Activated CD8-positive, alpha-beta T cell treated with anti-CD3 and anti-CD28 coated beads for 36 hours (primary cell): ENCODE data around the gene NOC3L. TPM values are rescaled to one million over a fixed set of nuclear protein-coding genes. Genes with fewer than 3 reads are reported as not detected.

ENCODE experiments used
- ATAC-seq: fragments of 200-7000 bp; cut with Tn5 transposase; one replicate; pipeline ENCODE4 v1.10.0; 2021; ENCODE audit warnings: mild to moderate bottlenecking, moderate library complexity
- CTCF ChIA-PET: fragments of 350-600 bp; sonication (Branson Sonifier 250); formaldehyde crosslinking; loops from one replicate; lab custom pipeline; 2021; ENCODE audit warnings: antibody characterized with exemption; lab: Charles Lee
- POLR2A ChIA-PET: fragments of 350-600 bp; sonication (Branson Sonifier 250); formaldehyde crosslinking; loops from one replicate; lab custom pipeline; 2021; ENCODE audit warnings: antibody characterized with exemption; lab: Charles Lee
- DNase-seq: peaks from one replicate; pipeline ENCODE4 v3.0.0-alpha.2; 2020
- H3K27ac Mint-ChIP-seq: one replicate; pipeline ENCODE4 v1.8.0; 2021; ENCODE audit warnings: mild to moderate bottlenecking, mixed read lengths
- H3K27me3 Mint-ChIP-seq: one replicate; pipeline ENCODE4 v1.8.0; 2021; ENCODE audit warnings: mixed read lengths
- H3K36me3 Mint-ChIP-seq: one replicate; pipeline ENCODE4 v1.8.0; 2021; ENCODE audit warnings: low read depth, mixed read lengths
- H3K4me1 Mint-ChIP-seq: one replicate; pipeline ENCODE4 v1.8.0; 2021; ENCODE audit warnings: low read depth, mixed read lengths
- H3K4me3 Mint-ChIP-seq: one replicate; pipeline ENCODE4 v1.8.0; 2021; ENCODE audit warnings: mild to moderate bottlenecking, moderate library complexity, mixed read lengths
- H3K9me3 Mint-ChIP-seq: one replicate; pipeline ENCODE4 v1.8.0; 2021; ENCODE audit warnings: mixed read lengths
- intact Hi-C: fragments of 100-400 bp; cut with micrococcal nuclease; formaldehyde crosslinking; loops from one replicate; pipeline ENCODE4 v1.10.0; 2022
- total RNA-seq, 2 experiments: library from RNA; stranded (reverse); gene quantifications; one replicate each; pipeline ENCODE4 v1.2.3, GENCODE V29; 2021
- TF ChIP-seq, protein P1 (sequence below): fragments of 200-600 bp; IDR thresholded peaks from one replicate; pipeline ENCODE4 v1.8.0; 2022; ENCODE audit warnings: antibody characterized with exemption, mild to moderate bottlenecking

Gene NOC3L
- total RNA-seq, 2 experiments from 2014 or later: 45.5 to 46.6 TPM

DNA sequence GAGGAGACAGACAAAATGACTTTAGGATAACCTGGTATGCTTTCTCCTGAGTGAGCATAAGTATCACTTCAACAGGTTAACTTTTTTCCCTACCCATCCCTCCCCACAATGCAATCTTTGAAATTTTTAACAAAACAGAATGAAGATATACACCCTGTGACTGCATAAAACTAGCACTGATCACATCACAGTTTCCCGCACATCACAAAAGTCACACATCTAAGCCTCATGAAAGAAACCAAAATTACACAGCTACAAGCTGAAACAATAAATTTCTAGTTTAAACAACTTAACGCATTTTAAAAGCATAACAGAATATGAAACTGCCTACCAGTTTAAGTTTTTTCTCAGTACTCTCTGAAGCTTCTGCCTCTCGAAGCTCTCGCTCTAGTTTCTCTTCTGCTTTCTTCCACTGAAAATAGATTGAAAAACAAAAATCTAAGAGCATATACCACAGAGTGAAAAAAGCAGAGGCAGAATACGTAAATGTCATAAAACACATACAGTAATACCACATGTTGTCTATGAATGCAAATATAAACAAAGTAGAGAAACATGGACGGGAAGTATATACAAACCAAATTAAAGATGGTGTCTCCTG, 18.1 kb downstream of the NOC3L start:
- POLR2A ChIA-PET: no interaction called here
- peaks cover 32% of the 10 kb centered on the region for H3K36me3 Mint-ChIP-seq
- TF ChIP-seq, protein P1, sequence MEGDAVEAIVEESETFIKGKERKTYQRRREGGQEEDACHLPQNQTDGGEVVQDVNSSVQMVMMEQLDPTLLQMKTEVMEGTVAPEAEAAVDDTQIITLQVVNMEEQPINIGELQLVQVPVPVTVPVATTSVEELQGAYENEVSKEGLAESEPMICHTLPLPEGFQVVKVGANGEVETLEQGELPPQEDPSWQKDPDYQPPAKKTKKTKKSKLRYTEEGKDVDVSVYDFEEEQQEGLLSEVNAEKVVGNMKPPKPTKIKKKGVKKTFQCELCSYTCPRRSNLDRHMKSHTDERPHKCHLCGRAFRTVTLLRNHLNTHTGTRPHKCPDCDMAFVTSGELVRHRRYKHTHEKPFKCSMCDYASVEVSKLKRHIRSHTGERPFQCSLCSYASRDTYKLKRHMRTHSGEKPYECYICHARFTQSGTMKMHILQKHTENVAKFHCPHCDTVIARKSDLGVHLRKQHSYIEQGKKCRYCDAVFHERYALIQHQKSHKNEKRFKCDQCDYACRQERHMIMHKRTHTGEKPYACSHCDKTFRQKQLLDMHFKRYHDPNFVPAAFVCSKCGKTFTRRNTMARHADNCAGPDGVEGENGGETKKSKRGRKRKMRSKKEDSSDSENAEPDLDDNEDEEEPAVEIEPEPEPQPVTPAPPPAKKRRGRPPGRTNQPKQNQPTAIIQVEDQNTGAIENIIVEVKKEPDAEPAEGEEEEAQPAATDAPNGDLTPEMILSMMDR: no peak
- no peak for DNase-seq
- H3K9me3 Mint-ChIP-seq: no peaks in the 10 kb centered on the region
- no peak overlapping the region for H3K4me3 Mint-ChIP-seq
- intact Hi-C loops: no loop called here
- no peaks in the 10 kb centered on the region for H3K4me1 Mint-ChIP-seq
- CTCF ChIA-PET: interaction anchor here (0.7 to 1.1 kb wide), 2 partner anchors 24 to 99 kb away, joined by 3 to 5 read pairs; no protein-coding TSS in a partner anchor
- no peak overlapping the region for H3K27ac Mint-ChIP-seq
- no peak for ATAC-seq
- no peaks in the 10 kb centered on the region for H3K27me3 Mint-ChIP-seq

DNA sequence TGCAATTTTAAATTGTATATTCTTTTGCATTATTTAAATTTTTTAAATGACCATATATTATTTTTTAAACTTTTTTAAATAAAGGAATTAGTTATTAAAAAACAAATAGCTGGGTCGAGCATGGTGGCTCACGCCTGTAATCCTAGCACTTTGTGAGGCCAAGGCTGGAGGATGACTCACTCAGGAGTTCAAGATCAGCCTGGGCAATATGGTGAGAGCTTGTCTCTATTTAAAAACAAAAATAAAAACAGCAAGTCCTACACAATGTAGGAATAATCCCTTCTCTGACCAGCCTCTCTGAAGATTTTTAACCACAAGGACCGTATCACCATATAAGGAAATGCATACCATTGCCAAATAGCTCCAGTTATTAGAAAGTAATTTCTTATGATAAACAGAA, 19.6 kb downstream of the NOC3L start:
- Mint-ChIP-seq H3K36me3 (peaks cover 40% of the 10 kb centered on the region), H3K27ac (no peak overlapping the region), H3K4me3 (no peak overlapping the region), H3K4me1 (no peaks in the 10 kb centered on the region), H3K9me3 (no peaks in the 10 kb centered on the region), H3K27me3 (no peaks in the 10 kb centered on the region)
- intact Hi-C loops: no loop called here
- ChIA-PET POLR2A (interaction anchor here (1.1 kb wide), 1 partner anchor 10 kb away, joined by 5 read pairs; no protein-coding TSS in a partner anchor), CTCF (interaction anchor here (1.0 to 1.5 kb wide), 3 partner anchors 10 to 101 kb away, joined by 3 to 9 read pairs (median 5); no protein-coding TSS in a partner anchor)
- TF ChIP-seq, protein P1: no peak
- ATAC-seq: no peak
- no peak for DNase-seq

DNA sequence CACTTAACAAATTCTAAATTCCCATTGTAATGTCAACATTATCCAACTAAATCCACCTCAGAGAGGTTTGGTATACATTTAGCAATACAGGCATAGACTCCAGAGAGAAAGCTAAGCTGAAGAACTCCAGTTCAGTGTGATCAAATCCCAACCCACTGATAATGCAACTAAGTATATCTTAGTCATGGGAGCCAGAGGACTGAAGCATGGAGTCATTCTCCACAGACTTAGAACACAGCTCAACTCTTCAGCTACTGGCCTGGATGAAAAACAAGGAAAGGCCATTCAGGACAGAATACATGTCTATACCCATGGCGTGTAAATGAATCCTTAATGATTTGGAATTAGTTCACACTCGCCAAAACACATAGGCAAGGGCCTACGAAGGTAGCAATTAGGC, 27.9 kb downstream of the NOC3L start:
- H3K4me3 Mint-ChIP-seq: no peak overlapping the region
- POLR2A ChIA-PET: interaction anchor here (0.6 to 1.2 kb wide), 2 partner anchors 15 to 213 kb away, joined by 3 to 4 read pairs; no protein-coding TSS in a partner anchor
- H3K9me3 Mint-ChIP-seq: no peaks in the 10 kb centered on the region
- DNase-seq: no peak
- TF ChIP-seq, protein P1: no peak
- intact Hi-C loops: no loop called here
- no peak overlapping the region for H3K27ac Mint-ChIP-seq
- no peaks in the 10 kb centered on the region for H3K27me3 Mint-ChIP-seq
- no peak for ATAC-seq
- no peaks in the 10 kb centered on the region for H3K4me1 Mint-ChIP-seq
- peaks cover 64% of the 10 kb centered on the region for H3K36me3 Mint-ChIP-seq
- CTCF ChIA-PET: interaction anchor here (4.2 kb wide), 1 partner anchor 14 kb away, joined by 47 read pairs; no protein-coding TSS in a partner anchor

DNA sequence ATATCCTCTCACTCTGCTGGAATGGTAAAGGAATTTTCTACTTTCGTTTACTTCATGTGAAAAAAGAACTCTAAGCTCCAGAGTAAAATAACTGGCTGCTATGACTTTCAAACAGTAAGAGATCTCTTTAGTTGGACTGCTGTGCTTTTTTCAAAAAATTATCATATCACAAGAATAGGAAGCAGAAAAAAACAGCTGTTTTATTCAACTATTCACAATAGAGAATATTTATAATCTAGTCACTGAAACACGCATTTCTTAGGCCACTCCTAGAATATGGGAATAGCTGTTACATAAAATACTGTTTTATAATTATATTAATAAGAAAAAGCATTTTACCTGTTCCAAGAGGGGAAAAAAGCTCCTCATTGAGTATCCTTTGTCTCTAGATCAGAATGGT, 29.7 kb downstream of the NOC3L start:
- ATAC-seq (no peak), DNase-seq (no peak)
- intact Hi-C loops: no loop called here
- no peak overlapping the region for H3K4me3 Mint-ChIP-seq
- H3K27me3 Mint-ChIP-seq: no peaks in the 10 kb centered on the region
- TF ChIP-seq, protein P1: no peak
- H3K27ac Mint-ChIP-seq: no peak overlapping the region
- no peaks in the 10 kb centered on the region for H3K4me1 Mint-ChIP-seq
- ChIA-PET CTCF (interaction anchor here (0.7 to 4.2 kb wide), 7 partner anchors 9 to 111 kb away, joined by 3 to 47 read pairs (median 3); partner anchors contain the start of gene NOC3L), POLR2A (interaction anchor here (0.9 to 1.2 kb wide), 2 partner anchors 15 to 21 kb away, joined by 3 to 5 read pairs; no protein-coding TSS in a partner anchor)
- peaks cover 56% of the 10 kb centered on the region for H3K36me3 Mint-ChIP-seq
- no peaks in the 10 kb centered on the region for H3K9me3 Mint-ChIP-seq

DNA sequence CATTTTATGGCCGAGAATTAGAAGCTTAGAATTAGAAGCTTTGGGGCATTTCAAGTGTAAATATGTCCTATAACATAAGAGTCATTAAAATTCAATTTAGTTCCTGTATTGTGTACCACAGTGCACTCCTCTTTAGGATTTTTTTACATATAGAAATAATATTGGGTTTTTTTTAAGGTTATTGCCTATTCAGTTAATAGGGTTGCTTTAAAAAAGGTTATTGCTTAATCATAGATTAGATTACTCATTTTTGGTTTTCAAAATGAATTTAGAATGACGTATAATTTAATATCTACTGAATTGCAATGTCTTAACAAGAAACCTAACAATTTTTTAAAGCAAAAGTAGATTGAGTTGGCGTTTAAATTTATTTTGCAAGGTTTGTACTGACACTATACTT, 34.1 kb downstream of the NOC3L start:
- POLR2A ChIA-PET: no interaction called here
- Mint-ChIP-seq H3K9me3 (no peaks in the 10 kb centered on the region), H3K27ac (no peak overlapping the region), H3K27me3 (no peaks in the 10 kb centered on the region), H3K4me3 (no peak overlapping the region), H3K4me1 (no peaks in the 10 kb centered on the region), H3K36me3 (peaks cover 40% of the 10 kb centered on the region)
- ATAC-seq: no peak
- intact Hi-C loops: no loop called here
- no peak for DNase-seq
- TF ChIP-seq, protein P1: no peak
- CTCF ChIA-PET: interaction anchor here (1.5 kb wide), 1 partner anchor 9 kb away, joined by 5 read pairs; no protein-coding TSS in a partner anchor
